ENCODE results near the gene ZNF785.

ZNF785 gene

DNA sequence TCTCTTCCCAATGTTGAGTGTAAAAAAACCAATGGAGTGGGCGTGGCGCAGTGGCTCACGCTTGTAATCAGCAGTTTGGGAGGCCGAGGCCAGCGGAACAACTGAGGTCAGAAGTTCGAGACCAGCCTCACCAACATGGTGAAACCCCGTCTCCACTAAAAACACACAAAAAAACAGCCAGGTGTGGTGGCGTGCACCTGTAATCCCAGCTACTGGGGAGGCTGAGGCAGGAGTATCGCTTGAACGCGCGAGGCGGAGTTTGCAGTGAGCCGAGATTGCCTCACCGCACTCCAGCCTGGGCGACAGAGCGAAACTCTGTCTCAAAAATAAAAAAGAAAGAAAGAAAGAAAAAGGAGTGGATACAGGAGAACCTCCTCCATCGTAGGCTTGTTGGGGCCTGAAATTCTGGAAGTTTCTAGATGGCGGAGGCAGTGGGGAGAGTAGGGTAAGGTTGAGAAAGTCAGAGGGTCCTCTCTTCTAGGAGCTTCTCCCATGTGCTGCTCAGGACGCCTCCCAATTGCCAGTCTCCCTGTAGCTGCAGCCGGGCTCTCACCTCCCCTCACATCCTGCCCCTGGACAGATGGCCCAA is 26.6 kb downstream of the ZNF785 start:
- in situ Hi-C loops (cut with MboI; ENCODE audit: low pct_unique_long_range_greater_than_20kb, low sequenced_read_pairs, unreplicated experiment): no loop called here
- DNase-seq (ENCODE audit: low spot score): no peak
- TF ChIP-seq CTCF (IDR thresholded peaks at IDR 0.05; ENCODE audit: extremely low read depth, insufficient read depth, missing control alignments): no peak

- peak; percentile 96 for DNase-seq (ENCODE audit: low spot score)
- in situ Hi-C loops (cut with MboI; ENCODE audit: low pct_unique_long_range_greater_than_20kb, low sequenced_read_pairs, unreplicated experiment): no loop called here
These were observed 27.3 kb downstream of the ZNF785 start, which contains the start of gene ZNF764 for GRCh38 chr16:30557957-30558788. TSS of gene ZNF764 (minus strand) at chr16:30558374. CDS start at chr16:30558182, 192 bp downstream.

DNA sequence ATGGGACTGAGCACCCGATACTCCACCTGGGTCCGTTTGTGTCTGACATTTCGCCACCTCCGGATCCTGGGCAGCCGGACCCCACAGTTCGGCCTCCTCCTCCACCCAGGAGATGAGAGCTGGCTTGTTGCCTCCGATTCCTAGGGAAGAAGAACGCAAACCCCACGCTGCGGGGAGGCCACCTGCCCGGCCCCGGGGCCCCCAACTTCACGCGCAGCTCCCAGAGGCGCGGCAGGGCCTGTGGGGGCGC is 27.9 kb downstream of the ZNF785 start:
- TF ChIP-seq CTCF (IDR thresholded peaks at IDR 0.05; ENCODE audit: extremely low read depth, insufficient read depth, missing control alignments): no peak
- no peak for DNase-seq (ENCODE audit: low spot score)

More at GRCh38 chr16:30557957-30558788, 27.3 kb downstream of the ZNF785 start, which contains the start of gene ZNF764:
- TF ChIP-seq CTCF (IDR thresholded peaks at IDR 0.05; ENCODE audit: extremely low read depth, insufficient read depth, missing control alignments): no peak

DNA sequence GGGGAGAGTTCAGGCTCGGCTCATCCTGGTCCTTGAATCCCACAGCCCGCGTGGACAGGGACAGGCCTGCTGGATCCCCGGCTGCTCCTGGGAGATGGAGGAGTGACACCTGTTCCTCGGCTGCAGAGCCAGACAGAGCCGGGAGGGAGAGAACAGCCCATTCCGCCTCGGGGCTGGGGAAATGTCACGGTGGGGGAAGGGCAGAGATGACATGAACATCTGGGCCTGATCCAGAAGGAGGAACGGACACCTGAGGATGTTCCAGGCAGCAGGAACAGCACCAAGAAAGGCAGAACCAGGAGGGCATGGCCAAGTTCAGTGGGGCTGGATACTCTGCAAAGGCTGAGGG is 29.4 kb downstream of the ZNF785 start:
- in situ Hi-C loops (cut with MboI; ENCODE audit: low pct_unique_long_range_greater_than_20kb, low sequenced_read_pairs, unreplicated experiment): no loop called here
- TF ChIP-seq CTCF (IDR thresholded peaks at IDR 0.05; ENCODE audit: extremely low read depth, insufficient read depth, missing control alignments): no peak
- no peak for DNase-seq (ENCODE audit: low spot score)

More for the DNA sequence above, 27.9 kb downstream of the ZNF785 start:
- in situ Hi-C loops (cut with MboI; ENCODE audit: low pct_unique_long_range_greater_than_20kb, low sequenced_read_pairs, unreplicated experiment): no loop called here

- no peak for TF ChIP-seq CTCF (IDR thresholded peaks at IDR 0.05; ENCODE audit: extremely low read depth, insufficient read depth, missing control alignments)
- DNase-seq (ENCODE audit: low spot score): no peak
- in situ Hi-C loops (cut with MboI; ENCODE audit: low pct_unique_long_range_greater_than_20kb, low sequenced_read_pairs, unreplicated experiment): no loop called here
These were observed 30.0 kb downstream of the ZNF785 start for GRCh38 chr16:30555315-30556124.

GRCh38 chr16:30554557-30555314 is 30.8 kb downstream of the ZNF785 start:
- in situ Hi-C loops (cut with MboI; ENCODE audit: low pct_unique_long_range_greater_than_20kb, low sequenced_read_pairs, unreplicated experiment): no loop called here
- TF ChIP-seq CTCF (IDR thresholded peaks at IDR 0.05; ENCODE audit: extremely low read depth, insufficient read depth, missing control alignments): no peak
- no peak for DNase-seq (ENCODE audit: low spot score)
